ENCODE data around the gene TMEM107.

Gene TMEM107

DNA sequence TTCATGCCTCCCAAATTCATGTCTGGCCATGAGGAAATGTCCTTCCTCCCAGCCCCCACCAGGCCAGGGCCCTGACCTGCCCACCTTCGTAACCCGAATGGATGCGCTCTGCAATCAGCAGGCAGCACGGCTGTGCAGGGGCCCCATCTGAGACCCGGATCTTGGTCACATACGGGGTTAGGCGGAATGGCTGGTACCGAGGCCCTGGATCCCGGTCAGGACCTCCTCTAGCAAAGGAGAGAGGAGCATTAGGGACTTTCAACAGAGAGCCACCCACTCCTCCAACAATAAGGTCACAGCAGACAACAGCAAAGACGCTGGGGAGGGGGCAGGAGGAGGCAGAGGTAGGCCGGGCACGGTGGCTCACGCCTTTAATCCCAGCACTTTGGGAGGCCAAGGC, 27.6 kb downstream of the TMEM107 start:
- DNase-seq, result no peak

DNA sequence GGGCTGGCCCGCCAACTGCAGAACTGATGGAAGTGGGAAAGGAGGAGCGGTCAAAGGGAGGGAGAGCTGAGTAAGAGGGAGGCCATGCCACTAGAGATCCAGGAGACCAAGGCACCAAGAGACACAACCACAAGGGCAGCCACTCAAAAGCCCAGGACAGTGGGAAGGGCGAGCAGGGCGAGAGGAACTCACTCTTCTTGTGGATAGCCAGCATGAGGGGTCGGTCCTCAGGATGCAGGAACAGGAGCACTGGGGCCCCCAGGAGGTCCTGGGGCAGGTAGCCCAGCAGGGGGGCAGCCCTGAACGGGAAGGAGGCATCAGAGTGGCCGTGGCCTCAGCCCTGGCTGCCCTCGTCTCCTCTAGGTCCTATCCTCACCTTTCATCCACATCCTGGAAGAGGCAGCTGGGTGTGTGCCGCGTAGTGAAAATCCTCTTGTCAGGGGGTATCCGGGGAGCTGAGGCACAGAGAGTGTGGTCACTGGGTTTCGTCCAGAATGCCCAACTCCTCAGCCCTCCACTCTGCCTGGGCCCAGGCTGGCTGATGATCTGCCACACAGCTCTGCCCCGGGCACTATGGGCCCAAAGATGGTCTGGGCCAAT, 28.3 kb downstream of the TMEM107 start:
- DNase-seq, result no peak

GRCh38 chr17:8147141-8147804, 28.9 kb downstream of the TMEM107 start:
- no peak for DNase-seq

- DNase-seq, result no peak
Measured at GRCh38 chr17:8146381-8147140, 29.6 kb downstream of the TMEM107 start.

DNA sequence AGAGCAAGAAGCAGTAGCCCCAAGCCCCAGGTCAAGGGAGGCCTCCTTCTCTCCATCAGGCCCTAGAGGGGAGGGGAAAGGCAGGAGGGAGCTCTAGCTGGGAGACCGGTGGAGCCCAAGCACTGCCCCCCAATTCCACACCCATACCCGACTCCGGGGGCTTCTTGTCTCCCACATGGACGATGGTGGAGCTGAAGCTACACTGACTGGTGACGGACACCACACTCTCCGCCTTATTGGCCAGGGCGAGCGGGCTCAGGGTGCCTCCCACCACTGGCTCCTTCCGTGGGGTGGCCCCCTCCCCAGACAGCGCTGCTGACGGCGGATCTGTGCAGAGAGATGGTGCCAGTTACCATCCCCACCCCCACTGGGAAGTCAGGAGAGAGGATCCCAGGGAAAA, 30.4 kb downstream of the TMEM107 start:
- no peak for DNase-seq

DNA sequence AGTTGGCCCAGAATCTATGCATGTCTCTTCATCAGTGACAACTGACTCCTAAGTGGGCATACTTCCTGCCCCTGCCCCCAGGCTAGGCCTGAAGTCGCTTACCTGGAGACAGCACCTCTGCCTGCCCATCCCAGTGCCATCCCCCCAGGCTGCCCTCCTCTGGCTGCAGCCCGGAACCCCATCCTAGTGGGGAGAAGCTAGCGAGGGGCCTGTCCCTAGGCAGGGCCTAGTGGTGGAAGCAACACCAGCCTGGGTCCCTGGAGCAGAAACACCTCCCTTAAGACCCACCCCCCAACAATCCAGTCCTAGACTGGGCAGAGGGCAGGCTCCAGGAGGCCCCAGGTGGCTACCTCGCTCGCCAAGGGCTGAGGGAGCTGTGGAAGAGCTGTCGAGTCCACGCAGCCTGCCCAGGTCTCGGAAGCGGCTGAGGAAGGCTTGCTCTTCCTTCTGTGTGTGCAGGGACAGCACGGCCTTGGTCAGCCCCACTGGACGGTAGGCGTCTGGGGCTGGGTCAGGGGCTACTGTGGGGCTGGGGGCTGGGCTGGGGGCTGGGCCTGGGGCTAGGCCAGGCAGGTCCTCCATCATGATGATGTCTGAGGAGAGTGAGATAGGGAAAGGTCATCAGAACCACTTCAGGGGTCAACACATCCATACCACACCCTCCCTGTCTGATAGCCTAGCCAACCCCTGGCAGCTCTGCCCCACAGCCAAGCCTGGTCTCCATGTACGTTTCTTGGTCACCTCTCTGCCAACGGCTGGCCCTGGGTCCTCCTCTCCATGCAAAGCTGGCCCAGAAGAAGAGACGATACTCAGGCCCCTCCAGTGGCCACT, 31.6 kb downstream of the TMEM107 start:
- no peak for DNase-seq

DNA sequence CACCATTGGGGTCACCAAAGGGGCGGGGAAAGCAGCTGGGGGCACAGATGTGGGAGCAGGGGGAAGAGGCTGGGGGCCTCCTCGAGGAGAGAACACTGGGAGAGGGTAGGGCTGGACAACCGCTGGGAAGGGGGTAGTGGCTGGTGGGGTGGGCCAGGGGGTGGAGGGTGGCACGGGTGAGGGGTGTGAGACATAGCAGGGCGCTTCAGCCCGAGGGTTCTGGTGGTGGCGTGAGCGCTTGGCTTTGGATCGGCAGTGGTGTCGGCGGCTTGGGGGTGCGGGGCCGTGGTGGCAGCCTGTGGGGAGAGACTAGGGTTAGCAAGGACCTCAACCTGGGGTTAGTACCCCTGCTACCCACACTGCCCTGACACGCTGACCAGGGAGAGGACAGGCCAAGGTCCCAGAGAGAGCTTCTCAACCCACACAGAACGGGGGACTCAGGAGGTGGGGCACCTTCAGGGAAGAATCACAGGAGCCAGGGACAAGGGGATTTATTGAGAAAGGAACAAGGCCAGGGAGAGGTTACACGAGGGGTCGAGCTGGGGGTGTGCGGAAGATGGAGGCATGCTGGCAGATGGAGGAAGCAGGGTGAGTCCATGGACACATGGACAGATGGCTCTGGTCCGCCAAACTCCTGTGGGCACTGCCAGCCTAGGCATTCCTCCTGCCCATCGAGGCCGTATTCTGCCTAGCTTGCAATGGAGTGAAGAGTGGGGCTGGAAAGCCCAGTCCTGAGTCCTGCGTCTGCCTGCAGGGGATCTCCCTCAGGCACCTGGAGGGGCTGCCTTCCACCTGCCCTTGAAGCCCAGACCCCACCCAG, 32.4 kb downstream of the TMEM107 start:
- no peak for DNase-seq

DNA sequence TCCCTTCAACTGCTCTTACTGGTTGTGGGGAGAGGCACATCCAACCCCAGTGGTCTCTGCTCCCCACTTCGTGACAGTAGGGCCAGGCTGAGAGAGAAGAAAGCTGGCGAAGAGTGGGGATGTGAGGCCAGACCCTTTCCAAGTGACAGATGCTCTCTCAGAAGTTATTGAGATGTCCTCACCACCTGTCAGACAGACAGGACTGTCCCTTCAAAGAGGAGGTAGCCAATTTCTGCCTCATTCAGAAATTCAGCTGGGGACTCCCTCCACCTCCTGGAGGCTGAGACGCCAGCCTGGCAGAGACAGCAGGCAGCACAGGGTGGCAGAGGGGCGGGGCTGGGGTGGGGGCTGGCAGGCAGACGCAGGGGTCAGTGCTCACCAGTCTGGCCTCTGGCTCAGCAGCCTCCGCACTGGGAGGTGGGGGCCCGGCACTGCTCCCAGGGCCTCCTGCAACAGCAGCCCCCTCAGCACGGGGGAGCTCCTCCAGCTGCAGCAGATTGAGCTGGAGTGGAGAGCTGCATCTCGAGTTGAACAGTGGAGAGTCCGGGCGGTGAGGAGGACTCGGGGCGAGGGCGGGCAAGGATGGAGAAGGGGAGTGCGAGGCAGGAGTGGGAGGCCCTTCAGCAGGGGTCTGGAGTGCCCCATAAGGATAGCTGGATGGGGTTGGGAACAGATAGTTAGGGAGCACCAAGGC, 33.1 kb downstream of the TMEM107 start:
- no peak for DNase-seq

GRCh38 chr17:8142158-8142886, 33.9 kb downstream of the TMEM107 start:
- no peak for DNase-seq

DNA sequence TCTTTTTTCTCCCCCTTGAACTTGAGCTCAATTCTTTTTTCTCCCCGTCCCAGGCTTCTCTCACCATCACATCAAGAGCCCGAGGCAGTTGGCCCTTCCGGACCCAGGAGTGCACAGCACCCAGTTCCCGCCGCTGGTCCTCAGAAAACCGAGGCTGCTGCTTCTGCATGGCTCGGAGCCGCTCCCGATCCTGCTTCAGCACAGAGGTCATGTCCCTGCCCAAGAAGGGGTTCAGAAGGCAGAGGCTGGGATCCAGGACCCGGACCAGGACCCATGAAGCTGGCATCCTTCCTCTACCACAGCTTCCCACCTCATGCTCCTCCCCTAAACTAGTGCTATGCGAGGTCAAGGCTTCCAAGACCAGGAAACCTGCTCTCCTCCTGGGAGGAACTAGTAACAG, 34.4 kb downstream of the TMEM107 start:
- no peak for DNase-seq

DNA sequence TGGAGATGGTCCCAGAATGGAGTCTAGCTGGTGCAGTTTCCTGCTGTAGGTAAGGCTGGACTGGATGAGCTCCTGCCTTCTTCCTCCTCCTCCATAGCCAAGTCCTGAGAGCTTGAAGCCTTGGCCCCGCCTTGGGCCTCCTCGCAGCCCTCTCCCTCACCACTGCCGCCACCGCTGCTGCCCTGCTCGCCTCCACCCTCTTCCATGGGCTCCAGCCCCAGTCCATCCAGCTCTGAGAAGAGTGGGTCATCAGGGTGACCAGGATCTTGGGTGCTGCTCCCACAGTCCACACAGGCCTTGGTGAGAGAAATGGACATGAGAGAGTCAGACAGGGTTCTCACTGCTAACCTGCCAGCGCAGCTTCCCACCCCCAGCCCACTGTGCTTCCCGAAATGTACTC, 35.1 kb downstream of the TMEM107 start:
- DNase-seq, result no peak

- DNase-seq, result no peak
Measured at GRCh38 chr17:8140065-8141029, 35.8 kb downstream of the TMEM107 start.

DNA sequence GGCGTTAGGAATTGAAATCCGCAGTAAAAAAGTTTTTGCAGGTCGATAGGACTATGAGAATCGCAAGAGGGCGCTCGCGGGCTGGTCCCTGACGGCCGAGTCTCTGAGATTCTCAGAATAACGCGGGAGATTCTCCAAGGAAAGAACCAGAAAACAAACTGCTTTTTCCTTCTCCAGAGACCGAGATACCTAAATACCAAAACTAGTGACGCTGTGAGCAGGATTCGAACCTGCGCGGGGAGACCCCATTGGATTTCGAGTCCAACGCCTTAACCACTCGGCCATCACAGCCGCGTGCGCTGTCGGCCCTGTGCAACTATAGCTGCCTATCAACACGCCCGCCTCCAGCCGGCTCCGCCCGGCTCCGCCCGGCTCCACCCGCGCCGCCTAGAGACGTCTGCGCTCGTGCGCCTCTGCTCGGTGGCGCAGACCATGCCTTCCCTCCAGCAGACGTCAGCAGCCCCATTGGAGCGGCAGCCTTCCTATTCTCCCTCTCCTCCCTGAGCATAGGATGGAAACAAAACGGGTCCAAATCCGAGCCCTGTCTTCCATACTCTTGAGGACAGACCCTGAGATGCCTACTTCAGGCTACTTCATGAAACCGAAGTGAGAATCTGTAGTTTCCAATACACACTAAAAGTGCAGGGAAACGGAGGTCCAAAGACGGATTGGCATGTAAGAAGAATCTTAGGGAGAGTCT, 37.4 kb downstream of the TMEM107 start:
- DNase-seq, result peak; percentile 99

DNA sequence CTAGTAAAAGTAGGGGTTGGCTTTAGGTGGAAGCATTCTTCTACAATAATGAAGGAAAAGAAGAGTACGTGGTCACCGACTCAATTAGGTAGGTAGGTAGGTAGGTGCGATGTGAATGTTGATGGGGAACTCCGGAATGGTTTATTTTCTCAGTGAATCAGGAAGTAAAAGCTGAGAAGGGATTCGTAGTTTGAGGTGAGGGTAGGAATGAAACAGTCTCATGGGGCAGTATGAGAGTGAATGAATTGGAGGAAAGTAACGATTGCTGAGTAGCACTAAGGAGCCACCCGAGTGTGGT, 37.9 kb downstream of the TMEM107 start:
- no peak for DNase-seq

DNA sequence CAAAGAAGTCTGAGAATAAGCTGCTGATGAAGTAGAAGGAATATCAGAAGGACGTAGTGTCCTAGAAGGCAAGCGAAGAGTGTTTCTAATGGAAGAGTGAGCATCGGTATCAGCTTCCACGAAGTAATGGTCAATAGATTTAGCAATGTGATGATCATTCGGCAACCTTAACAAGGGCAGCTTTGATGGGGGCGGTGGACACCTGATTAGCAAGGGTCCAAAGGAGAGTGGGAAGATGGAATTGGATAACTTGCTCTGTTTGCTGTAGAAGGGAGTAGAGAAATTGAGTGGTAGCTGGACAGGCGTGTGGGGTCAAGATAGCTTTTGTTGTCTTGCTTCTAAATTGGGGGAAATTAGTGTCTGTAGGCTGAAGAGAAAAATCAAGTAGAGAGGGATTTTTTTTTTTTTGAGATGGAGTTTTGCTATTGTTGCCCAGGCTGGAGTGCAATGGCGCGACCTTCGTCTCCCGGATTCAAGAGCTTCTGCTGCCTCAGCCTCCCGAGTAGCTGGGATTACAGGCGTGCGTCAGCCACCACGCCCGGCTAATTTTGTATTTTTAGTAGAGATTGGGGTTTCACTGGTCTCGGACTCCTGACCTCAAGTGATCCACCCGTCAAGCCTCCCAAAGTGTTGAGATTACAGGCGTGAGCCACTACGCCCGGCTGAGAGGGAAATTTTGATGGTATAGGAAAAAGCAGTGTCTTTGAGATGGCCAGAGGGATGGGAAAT, 38.4 kb downstream of the TMEM107 start:
- DNase-seq, result no peak

- no peak for DNase-seq
Measured at GRCh38 chr17:8133941-8134340, 42.2 kb downstream of the TMEM107 start.

DNA sequence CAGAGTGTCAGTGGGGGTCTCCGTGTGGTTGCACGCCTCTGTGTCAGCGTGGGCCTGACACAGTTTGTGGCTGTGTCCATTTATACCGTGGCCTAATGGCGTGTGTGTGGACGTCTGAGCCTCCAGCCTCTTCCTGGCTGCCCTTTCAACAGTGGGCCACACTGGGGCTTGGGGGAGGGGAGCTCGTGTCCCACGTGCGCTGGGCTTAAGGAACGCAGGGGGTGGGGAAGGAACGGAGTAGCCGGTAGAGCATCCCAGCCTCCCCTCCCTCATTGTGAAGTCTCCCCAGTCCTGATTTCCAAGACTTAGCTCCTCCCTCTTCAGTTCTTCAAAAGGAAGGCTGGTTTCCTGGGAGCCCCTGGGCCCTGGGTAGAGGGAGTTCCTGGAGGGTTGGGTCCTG, 42.8 kb downstream of the TMEM107 start:
- DNase-seq, result no peak

DNA sequence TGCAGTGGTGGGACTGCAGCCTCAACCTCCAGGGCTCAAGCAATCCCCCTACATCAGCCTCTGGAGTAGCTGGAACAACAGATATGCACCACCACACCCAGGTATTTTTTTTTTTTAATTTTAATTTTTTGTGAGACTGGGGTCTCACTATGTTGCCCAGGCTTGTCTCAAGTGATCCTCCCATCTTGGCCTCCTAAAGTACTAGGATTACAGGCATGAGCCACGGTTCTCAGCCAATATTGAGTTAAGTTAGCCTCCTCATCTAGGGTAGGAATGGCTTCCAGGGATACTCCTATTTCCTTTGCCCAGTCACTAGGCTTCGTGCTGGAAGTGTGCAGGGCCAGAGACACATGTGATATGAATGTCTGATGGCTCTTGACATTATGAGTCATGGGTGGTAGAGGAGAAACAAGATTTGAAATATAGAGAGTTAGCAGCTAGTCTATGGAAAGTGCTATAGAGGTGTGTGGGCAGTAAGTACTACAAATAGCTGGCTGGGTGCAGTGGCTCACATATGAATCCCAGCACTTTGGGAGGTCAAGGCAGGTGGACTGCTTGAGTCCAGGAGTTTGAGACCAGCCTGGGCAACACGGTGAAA, 44.2 kb downstream of the TMEM107 start:
- DNase-seq, result no peak

All from stimulated activated CD4-positive, alpha-beta T cell treated with anti-CD3 and anti-CD28 coated beads, Interleukin-2, amount 100 ng/mL, for 48 hours (primary cell).